ENCODE measurements around the gene CXCL12.

CXCL12 gene

DNA sequence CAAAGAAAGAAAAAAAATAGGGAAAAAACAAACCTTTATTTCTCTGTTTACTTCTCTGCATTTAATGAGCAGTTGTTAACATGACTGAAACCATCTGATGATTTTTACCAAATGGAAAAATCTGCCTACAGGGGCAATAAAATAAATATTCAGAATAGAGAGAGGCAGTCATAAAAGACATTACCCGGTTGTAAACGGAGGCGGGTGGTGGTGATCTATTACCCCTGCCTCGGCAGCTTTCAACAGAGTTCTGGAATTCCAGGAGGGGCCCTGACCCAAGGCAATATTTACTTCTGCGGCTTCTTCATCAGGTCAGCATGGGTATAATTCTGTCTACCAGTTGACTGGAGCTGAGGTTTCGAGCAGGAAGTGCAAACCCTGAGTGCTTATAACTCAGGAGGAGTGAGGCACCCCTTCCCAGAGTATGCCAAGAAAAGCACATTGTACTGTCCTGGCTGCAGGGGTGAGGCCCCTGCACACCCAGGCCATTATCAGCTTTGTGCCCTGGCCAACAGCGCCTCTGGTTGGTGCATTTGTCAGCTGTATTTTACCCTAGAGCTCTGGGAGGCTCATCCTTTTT, 8.2 kb upstream of the CXCL12 start:
- Histone ChIP-seq H3K79me2 (ENCODE audit: control insufficient read depth, insufficient read depth, low read length, unreplicated experiment) (no peaks in the 10 kb centered on the region), H3K27ac (ENCODE audit: low read depth, low read length) (no peak overlapping the region), H2AFZ (ENCODE audit: low read length, unreplicated experiment) (no peak overlapping the region), H3K36me3 (ENCODE audit: insufficient read depth, low read length) (no peaks in the 10 kb centered on the region), H3K4me1 (ENCODE audit: control insufficient read depth, insufficient read depth, low read length, unreplicated experiment) (peaks cover 4% of the 10 kb centered on the region), H3K4me3 (ENCODE audit: low read depth, low read length) (no peak overlapping the region), H3K27me3 (ENCODE audit: insufficient read depth, low read length) (no peaks in the 10 kb centered on the region)

GRCh38 chr10:44392420-44392819, 7.5 kb upstream of the CXCL12 start:
- H3K4me3 ChIP-seq (ENCODE audit: low read depth, low read length): no peak overlapping the region
- H3K79me2 ChIP-seq (ENCODE audit: control insufficient read depth, insufficient read depth, low read length, unreplicated experiment): no peaks in the 10 kb centered on the region
- H3K27me3 ChIP-seq (ENCODE audit: insufficient read depth, low read length): no peaks in the 10 kb centered on the region
- H3K36me3 ChIP-seq (ENCODE audit: insufficient read depth, low read length): no peaks in the 10 kb centered on the region
- H3K27ac ChIP-seq (ENCODE audit: low read depth, low read length): no peak overlapping the region
- H3K4me1 ChIP-seq (ENCODE audit: control insufficient read depth, insufficient read depth, low read length, unreplicated experiment): peaks cover 4% of the 10 kb centered on the region
- no peak overlapping the region for H2AFZ ChIP-seq (ENCODE audit: low read length, unreplicated experiment)

GRCh38 chr10:44391981-44392380, 7.1 kb upstream of the CXCL12 start:
- H3K27ac ChIP-seq (ENCODE audit: low read depth, low read length): no peak overlapping the region
- no peak overlapping the region for H3K4me3 ChIP-seq (ENCODE audit: low read depth, low read length)
- no peaks in the 10 kb centered on the region for H3K27me3 ChIP-seq (ENCODE audit: insufficient read depth, low read length)

GRCh38 chr10:44390585-44391072, 5.7 kb upstream of the CXCL12 start:
- no peak overlapping the region for H2AFZ ChIP-seq (ENCODE audit: low read length, unreplicated experiment)
- no peaks in the 10 kb centered on the region for H3K36me3 ChIP-seq (ENCODE audit: insufficient read depth, low read length)
- H3K4me1 ChIP-seq (ENCODE audit: control insufficient read depth, insufficient read depth, low read length, unreplicated experiment): peaks cover 4% of the 10 kb centered on the region
- H3K27ac ChIP-seq (ENCODE audit: low read depth, low read length): no peak overlapping the region
- H3K79me2 ChIP-seq (ENCODE audit: control insufficient read depth, insufficient read depth, low read length, unreplicated experiment): no peaks in the 10 kb centered on the region
- H3K4me3 ChIP-seq (ENCODE audit: low read depth, low read length): no peak overlapping the region
- H3K27me3 ChIP-seq (ENCODE audit: insufficient read depth, low read length): peaks cover 6% of the 10 kb centered on the region

More at GRCh38 chr10:44391981-44392380, 7.1 kb upstream of the CXCL12 start:
- no peak overlapping the region for H2AFZ ChIP-seq (ENCODE audit: low read length, unreplicated experiment)
- H3K79me2 ChIP-seq (ENCODE audit: control insufficient read depth, insufficient read depth, low read length, unreplicated experiment): no peaks in the 10 kb centered on the region
- peaks cover 4% of the 10 kb centered on the region for H3K4me1 ChIP-seq (ENCODE audit: control insufficient read depth, insufficient read depth, low read length, unreplicated experiment)
- no peaks in the 10 kb centered on the region for H3K36me3 ChIP-seq (ENCODE audit: insufficient read depth, low read length)

GRCh38 chr10:44389556-44389955, 4.7 kb upstream of the CXCL12 start:
- Histone ChIP-seq H3K79me2 (ENCODE audit: control insufficient read depth, insufficient read depth, low read length, unreplicated experiment) (no peaks in the 10 kb centered on the region), H2AFZ (ENCODE audit: low read length, unreplicated experiment) (no peak overlapping the region), H3K36me3 (ENCODE audit: insufficient read depth, low read length) (no peaks in the 10 kb centered on the region), H3K27me3 (ENCODE audit: insufficient read depth, low read length) (peaks cover 14% of the 10 kb centered on the region), H3K4me3 (ENCODE audit: low read depth, low read length) (no peak overlapping the region), H3K4me1 (ENCODE audit: control insufficient read depth, insufficient read depth, low read length, unreplicated experiment) (peaks cover 4% of the 10 kb centered on the region), H3K27ac (ENCODE audit: low read depth, low read length) (no peak overlapping the region)

- H2AFZ ChIP-seq (ENCODE audit: low read length, unreplicated experiment): no peak overlapping the region
- H3K79me2 ChIP-seq (ENCODE audit: control insufficient read depth, insufficient read depth, low read length, unreplicated experiment): no peaks in the 10 kb centered on the region
- no peaks in the 10 kb centered on the region for H3K36me3 ChIP-seq (ENCODE audit: insufficient read depth, low read length)
- H3K27me3 ChIP-seq (ENCODE audit: insufficient read depth, low read length): peaks cover 18% of the 10 kb centered on the region
- peaks cover 4% of the 10 kb centered on the region for H3K4me1 ChIP-seq (ENCODE audit: control insufficient read depth, insufficient read depth, low read length, unreplicated experiment)
- H3K27ac ChIP-seq (ENCODE audit: low read depth, low read length): no peak overlapping the region
- no peak overlapping the region for H3K4me3 ChIP-seq (ENCODE audit: low read depth, low read length)
Measured at GRCh38 chr10:44389150-44389549, 4.3 kb upstream of the CXCL12 start.

DNA sequence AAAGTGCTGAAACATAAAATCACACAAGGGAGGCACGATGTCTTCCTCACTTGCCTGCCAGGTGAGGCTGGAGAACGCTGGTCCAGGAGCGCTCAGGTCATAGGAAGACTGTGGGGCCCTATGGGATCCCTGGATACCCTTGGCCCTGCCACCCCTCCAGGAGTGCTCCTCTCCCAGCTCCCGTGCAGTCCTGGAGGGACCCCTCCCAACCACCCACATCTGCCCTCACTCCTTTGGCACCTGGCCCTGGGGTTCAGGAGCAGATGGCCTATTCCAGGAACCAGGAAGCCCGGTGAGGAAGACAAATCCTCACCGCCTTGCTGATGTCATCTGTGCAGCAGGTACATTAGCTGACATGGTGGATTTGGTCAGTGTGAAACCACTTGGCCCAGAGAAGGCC, 3.7 kb upstream of the CXCL12 start:
- Histone ChIP-seq H3K4me3 (ENCODE audit: low read depth, low read length) (no peak overlapping the region), H3K27me3 (ENCODE audit: insufficient read depth, low read length) (peaks cover 23% of the 10 kb centered on the region), H3K4me1 (ENCODE audit: control insufficient read depth, insufficient read depth, low read length, unreplicated experiment) (peaks cover 4% of the 10 kb centered on the region), H2AFZ (ENCODE audit: low read length, unreplicated experiment) (no peak overlapping the region), H3K79me2 (ENCODE audit: control insufficient read depth, insufficient read depth, low read length, unreplicated experiment) (no peaks in the 10 kb centered on the region), H3K27ac (ENCODE audit: low read depth, low read length) (no peak overlapping the region), H3K36me3 (ENCODE audit: insufficient read depth, low read length) (no peaks in the 10 kb centered on the region)

DNA sequence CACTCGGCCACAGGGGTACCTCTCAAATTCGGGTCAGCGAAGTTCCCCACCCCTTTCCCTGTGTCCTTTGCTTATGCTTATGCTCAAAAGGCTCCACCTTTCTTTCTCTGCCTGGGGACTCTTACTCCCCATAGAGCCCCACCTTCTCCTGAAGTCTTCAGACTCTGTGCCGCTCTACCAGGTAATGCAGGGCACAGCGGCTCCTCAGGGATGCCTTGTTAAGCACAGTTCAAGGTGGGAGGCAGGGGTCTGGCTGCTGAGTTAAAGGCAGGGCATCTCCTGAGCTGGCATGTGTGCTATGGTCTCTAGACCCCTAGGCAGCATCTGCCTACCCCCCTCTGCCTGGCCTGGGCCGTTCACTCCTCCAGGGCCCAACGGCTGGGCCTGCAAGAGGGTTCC, 3.0 kb upstream of the CXCL12 start:
- H3K79me2 ChIP-seq (ENCODE audit: control insufficient read depth, insufficient read depth, low read length, unreplicated experiment): no peaks in the 10 kb centered on the region
- H3K4me1 ChIP-seq (ENCODE audit: control insufficient read depth, insufficient read depth, low read length, unreplicated experiment): peaks cover 4% of the 10 kb centered on the region
- H3K36me3 ChIP-seq (ENCODE audit: insufficient read depth, low read length): no peaks in the 10 kb centered on the region
- H2AFZ ChIP-seq (ENCODE audit: low read length, unreplicated experiment): no peak overlapping the region
- peaks cover 30% of the 10 kb centered on the region for H3K27me3 ChIP-seq (ENCODE audit: insufficient read depth, low read length)
- no peak overlapping the region for H3K4me3 ChIP-seq (ENCODE audit: low read depth, low read length)
- no peak overlapping the region for H3K27ac ChIP-seq (ENCODE audit: low read depth, low read length)

GRCh38 chr10:44386546-44387052, 1.7 kb upstream of the CXCL12 start:
- H3K36me3 ChIP-seq (ENCODE audit: insufficient read depth, low read length): no peaks in the 10 kb centered on the region

GRCh38 chr10:44385696-44386441, 972 bp upstream of the CXCL12 start:
- no peak overlapping the region for H2AFZ ChIP-seq (ENCODE audit: low read length, unreplicated experiment)

More at GRCh38 chr10:44386546-44387052, 1.7 kb upstream of the CXCL12 start:
- H3K79me2 ChIP-seq (ENCODE audit: control insufficient read depth, insufficient read depth, low read length, unreplicated experiment): peaks cover 3% of the 10 kb centered on the region
- H3K27me3 ChIP-seq (ENCODE audit: insufficient read depth, low read length): peaks cover 34% of the 10 kb centered on the region
- H2AFZ ChIP-seq (ENCODE audit: low read length, unreplicated experiment): no peak overlapping the region
- H3K4me3 ChIP-seq (ENCODE audit: low read depth, low read length): peak overlapping the region; percentile 32; the same call in 1 of the 2 replicates
- no peak overlapping the region for H3K27ac ChIP-seq (ENCODE audit: low read depth, low read length)
- peaks cover 4% of the 10 kb centered on the region for H3K4me1 ChIP-seq (ENCODE audit: control insufficient read depth, insufficient read depth, low read length, unreplicated experiment)

More at GRCh38 chr10:44385696-44386441, 972 bp upstream of the CXCL12 start:
- no peak overlapping the region for H3K27ac ChIP-seq (ENCODE audit: low read depth, low read length)
- peaks cover 34% of the 10 kb centered on the region for H3K27me3 ChIP-seq (ENCODE audit: insufficient read depth, low read length)
- peak overlapping the region; percentile 78; the same call in 1 of the 2 replicates for H3K4me3 ChIP-seq (ENCODE audit: low read depth, low read length)
- no peaks in the 10 kb centered on the region for H3K36me3 ChIP-seq (ENCODE audit: insufficient read depth, low read length)
- peaks cover 2% of the 10 kb centered on the region for H3K4me1 ChIP-seq (ENCODE audit: control insufficient read depth, insufficient read depth, low read length, unreplicated experiment)
- peaks cover 3% of the 10 kb centered on the region for H3K79me2 ChIP-seq (ENCODE audit: control insufficient read depth, insufficient read depth, low read length, unreplicated experiment)

All from ACC112 (cell line).